ENCODE data around the gene RNASEL.

DNA sequence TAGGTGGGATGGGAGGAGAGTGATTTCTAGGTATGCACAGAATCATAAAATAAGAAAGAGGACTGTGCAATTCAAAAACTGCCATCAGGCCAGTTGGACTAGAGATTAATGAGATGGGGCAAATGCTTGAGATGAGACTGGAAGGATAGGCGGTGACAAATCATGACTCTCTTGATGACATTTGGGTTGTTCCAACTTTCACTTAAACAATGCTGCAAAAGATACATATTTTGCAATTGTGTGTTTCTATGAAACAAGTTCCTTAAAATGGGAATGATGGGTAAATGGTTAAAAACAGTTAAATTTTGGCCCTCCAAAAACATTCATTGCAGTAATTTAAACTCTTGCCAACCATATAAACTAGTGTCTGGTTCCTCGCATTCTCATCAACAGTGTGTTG, 55.2 kb downstream of the RNASEL start:
- TF ChIP-seq, protein P1, sequence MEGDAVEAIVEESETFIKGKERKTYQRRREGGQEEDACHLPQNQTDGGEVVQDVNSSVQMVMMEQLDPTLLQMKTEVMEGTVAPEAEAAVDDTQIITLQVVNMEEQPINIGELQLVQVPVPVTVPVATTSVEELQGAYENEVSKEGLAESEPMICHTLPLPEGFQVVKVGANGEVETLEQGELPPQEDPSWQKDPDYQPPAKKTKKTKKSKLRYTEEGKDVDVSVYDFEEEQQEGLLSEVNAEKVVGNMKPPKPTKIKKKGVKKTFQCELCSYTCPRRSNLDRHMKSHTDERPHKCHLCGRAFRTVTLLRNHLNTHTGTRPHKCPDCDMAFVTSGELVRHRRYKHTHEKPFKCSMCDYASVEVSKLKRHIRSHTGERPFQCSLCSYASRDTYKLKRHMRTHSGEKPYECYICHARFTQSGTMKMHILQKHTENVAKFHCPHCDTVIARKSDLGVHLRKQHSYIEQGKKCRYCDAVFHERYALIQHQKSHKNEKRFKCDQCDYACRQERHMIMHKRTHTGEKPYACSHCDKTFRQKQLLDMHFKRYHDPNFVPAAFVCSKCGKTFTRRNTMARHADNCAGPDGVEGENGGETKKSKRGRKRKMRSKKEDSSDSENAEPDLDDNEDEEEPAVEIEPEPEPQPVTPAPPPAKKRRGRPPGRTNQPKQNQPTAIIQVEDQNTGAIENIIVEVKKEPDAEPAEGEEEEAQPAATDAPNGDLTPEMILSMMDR (IDR thresholded peaks at IDR 0.05 in 2 of 3, conservative IDR thresholded peaks at IDR 0.05 in 1 of 3; ENCODE audit: insufficient read depth in 2 of 3, low read depth in 1 of 3, low read length in 3 of 3): no peak
- TF ChIP-seq ZNF583 (CRISPR knock-in tag; IDR thresholded peaks at IDR 0.05) (no peak), FOXK1 (CRISPR knock-in tag; IDR thresholded peaks at IDR 0.05; ENCODE audit: borderline replicate concordance) (no peak), POLR2A (conservative IDR thresholded peaks at IDR 0.05) (no peak), KAT2B (IDR thresholded peaks at IDR 0.05; ENCODE audit: low read depth, low read length) (no peak), MXI1 (IDR thresholded peaks at IDR 0.05; ENCODE audit: low read depth, low read length) (no peak), NFATC3 (IDR thresholded peaks at IDR 0.05) (no peak), MAFK (IDR thresholded peaks at IDR 0.05; ENCODE audit: low read length) (no peak), GTF2F1 (IDR thresholded peaks at IDR 0.05; ENCODE audit: low read depth, low read length) (no peak)
- TF ChIP-seq, protein P2, sequence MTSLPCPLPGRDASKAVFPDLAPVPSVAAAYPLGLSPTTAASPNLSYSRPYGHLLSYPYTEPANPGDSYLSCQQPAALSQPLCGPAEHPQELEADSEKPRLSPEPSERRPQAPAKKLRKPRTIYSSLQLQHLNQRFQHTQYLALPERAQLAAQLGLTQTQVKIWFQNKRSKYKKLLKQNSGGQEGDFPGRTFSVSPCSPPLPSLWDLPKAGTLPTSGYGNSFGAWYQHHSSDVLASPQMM (CRISPR knock-in tag; IDR thresholded peaks at IDR 0.05): no peak
- TF ChIP-seq, protein P3, sequence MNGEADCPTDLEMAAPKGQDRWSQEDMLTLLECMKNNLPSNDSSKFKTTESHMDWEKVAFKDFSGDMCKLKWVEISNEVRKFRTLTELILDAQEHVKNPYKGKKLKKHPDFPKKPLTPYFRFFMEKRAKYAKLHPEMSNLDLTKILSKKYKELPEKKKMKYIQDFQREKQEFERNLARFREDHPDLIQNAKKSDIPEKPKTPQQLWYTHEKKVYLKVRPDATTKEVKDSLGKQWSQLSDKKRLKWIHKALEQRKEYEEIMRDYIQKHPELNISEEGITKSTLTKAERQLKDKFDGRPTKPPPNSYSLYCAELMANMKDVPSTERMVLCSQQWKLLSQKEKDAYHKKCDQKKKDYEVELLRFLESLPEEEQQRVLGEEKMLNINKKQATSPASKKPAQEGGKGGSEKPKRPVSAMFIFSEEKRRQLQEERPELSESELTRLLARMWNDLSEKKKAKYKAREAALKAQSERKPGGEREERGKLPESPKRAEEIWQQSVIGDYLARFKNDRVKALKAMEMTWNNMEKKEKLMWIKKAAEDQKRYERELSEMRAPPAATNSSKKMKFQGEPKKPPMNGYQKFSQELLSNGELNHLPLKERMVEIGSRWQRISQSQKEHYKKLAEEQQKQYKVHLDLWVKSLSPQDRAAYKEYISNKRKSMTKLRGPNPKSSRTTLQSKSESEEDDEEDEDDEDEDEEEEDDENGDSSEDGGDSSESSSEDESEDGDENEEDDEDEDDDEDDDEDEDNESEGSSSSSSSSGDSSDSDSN (IDR thresholded peaks at IDR 0.05; ENCODE audit: borderline replicate concordance in 1 of 2, low read depth in 2 of 2, low read length in 2 of 2): no peak
- TF ChIP-seq, protein P4, sequence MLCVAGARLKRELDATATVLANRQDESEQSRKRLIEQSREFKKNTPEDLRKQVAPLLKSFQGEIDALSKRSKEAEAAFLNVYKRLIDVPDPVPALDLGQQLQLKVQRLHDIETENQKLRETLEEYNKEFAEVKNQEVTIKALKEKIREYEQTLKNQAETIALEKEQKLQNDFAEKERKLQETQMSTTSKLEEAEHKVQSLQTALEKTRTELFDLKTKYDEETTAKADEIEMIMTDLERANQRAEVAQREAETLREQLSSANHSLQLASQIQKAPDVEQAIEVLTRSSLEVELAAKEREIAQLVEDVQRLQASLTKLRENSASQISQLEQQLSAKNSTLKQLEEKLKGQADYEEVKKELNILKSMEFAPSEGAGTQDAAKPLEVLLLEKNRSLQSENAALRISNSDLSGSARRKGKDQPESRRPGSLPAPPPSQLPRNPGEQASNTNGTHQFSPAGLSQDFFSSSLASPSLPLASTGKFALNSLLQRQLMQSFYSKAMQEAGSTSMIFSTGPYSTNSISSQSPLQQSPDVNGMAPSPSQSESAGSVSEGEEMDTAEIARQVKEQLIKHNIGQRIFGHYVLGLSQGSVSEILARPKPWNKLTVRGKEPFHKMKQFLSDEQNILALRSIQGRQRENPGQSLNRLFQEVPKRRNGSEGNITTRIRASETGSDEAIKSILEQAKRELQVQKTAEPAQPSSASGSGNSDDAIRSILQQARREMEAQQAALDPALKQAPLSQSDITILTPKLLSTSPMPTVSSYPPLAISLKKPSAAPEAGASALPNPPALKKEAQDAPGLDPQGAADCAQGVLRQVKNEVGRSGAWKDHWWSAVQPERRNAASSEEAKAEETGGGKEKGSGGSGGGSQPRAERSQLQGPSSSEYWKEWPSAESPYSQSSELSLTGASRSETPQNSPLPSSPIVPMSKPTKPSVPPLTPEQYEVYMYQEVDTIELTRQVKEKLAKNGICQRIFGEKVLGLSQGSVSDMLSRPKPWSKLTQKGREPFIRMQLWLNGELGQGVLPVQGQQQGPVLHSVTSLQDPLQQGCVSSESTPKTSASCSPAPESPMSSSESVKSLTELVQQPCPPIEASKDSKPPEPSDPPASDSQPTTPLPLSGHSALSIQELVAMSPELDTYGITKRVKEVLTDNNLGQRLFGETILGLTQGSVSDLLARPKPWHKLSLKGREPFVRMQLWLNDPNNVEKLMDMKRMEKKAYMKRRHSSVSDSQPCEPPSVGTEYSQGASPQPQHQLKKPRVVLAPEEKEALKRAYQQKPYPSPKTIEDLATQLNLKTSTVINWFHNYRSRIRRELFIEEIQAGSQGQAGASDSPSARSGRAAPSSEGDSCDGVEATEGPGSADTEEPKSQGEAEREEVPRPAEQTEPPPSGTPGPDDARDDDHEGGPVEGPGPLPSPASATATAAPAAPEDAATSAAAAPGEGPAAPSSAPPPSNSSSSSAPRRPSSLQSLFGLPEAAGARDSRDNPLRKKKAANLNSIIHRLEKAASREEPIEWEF (CRISPR knock-in tag; IDR thresholded peaks at IDR 0.05): no peak

Data from K562 (cell line).